OCI-LY3 (cell line): Measurements from ENCODE around the gene PCSK6.

Experiments
- H2AFZ ChIP-seq: fragments of 200-600, 300-600 bp; shearing (Covaris generic); 2 replicates; pipeline ENCODE4 v1.6.0; 2014; ENCODE audit warnings: antibody characterized with exemption, low read depth, low read length
- H3K27ac ChIP-seq: fragments of 200-600, 300-600 bp; sonication (generic); 2 replicates; pipeline ENCODE4 v1.5.1; 2014; ENCODE audit warnings: mild to moderate bottlenecking, low read length, moderate library complexity, mixed read lengths
- H3K27me3 ChIP-seq: fragments of 200-600, 300-600 bp; sonication (generic); 2 replicates; pipeline ENCODE4 v1.6.1; 2014; ENCODE audit warnings: low read depth, low read length, mixed read lengths
- H3K36me3 ChIP-seq: fragments of 200-600, 300-600 bp; sonication (generic); replicated peaks from 2 replicates; pipeline ENCODE3; 2014; ENCODE audit warnings: low read depth, low read length, mixed read lengths
- H3K4me1 ChIP-seq: fragments of 300-600, 200-600 bp; sonication (generic); 2 replicates; pipeline ENCODE4 v1.6.1; 2014; ENCODE audit warnings: low read length, mixed read lengths
- H3K4me2 ChIP-seq: fragments of 200-600, 300-600 bp; sonication (generic); 2 replicates; pipeline ENCODE4 v1.6.1; 2014; ENCODE audit warnings: low read length, mixed read lengths
- H3K4me3 ChIP-seq: fragments of 300-600, 200-600 bp; sonication (generic); 2 replicates; pipeline ENCODE4 v1.5.1; 2014; ENCODE audit warnings: antibody characterized with exemption, mild to moderate bottlenecking, low read length, moderate library complexity
- H3K79me2 ChIP-seq: fragments of 300-600, 200-600 bp; shearing (Covaris generic); 2 replicates; pipeline ENCODE4 v1.6.1; 2014; ENCODE audit warnings: mild to moderate bottlenecking, low read length, mixed read lengths
- H3K9ac ChIP-seq: fragments of 300-600, 200-600 bp; shearing (Covaris generic); 2 replicates; pipeline ENCODE4 v1.6.0; 2014; ENCODE audit warnings: mild to moderate bottlenecking, low read length, moderate library complexity
- H3K9me3 ChIP-seq: fragments of 200-600, 300-600 bp; shearing (Covaris generic); 2 replicates; pipeline ENCODE4 v1.6.1; 2014; ENCODE audit warnings: low read length, mixed read lengths; ENCODE audit not compliant: insufficient read depth
- H4K20me1 ChIP-seq: fragments of 200-600, 300-600 bp; sonication (generic); 2 replicates; pipeline ENCODE4 v1.6.1; 2016; ENCODE audit warnings: low read length, mixed read lengths; ENCODE audit not compliant: insufficient read depth
- CTCF ChIP-seq: fragments of 200-600, 300-600 bp; sonication (generic); IDR thresholded peaks from 2 replicates; pipeline ENCODE4 v1.5.1; 2014; ENCODE audit warnings: antibody characterized with exemption, low read length, low read depth
- EZH2phosphoT487 ChIP-seq: fragments of 200-600 bp; shearing (Covaris generic); IDR thresholded peaks from 2 replicates; pipeline ENCODE4 v1.6.1; 2018; ENCODE audit warnings: antibody characterized with exemption, mixed run types, low read depth

The PCSK6 gene

GRCh38 chr15:101533371-101534140, 44.0 kb upstream of the PCSK6 start:
- no peaks in the 10 kb centered on the region for H3K79me2 ChIP-seq
- no peak overlapping the region for H2AFZ ChIP-seq
- H4K20me1 ChIP-seq, result no peaks in the 10 kb centered on the region
- no peak overlapping the region for H3K4me3 ChIP-seq
- no peak for TF ChIP-seq EZH2phosphoT487
- TF ChIP-seq CTCF, result no peak
- H3K27me3 ChIP-seq, result peaks cover 17% of the 10 kb centered on the region
- no peaks in the 10 kb centered on the region for H3K9me3 ChIP-seq
- H3K36me3 ChIP-seq, result no peaks in the 10 kb centered on the region
- H3K4me2 ChIP-seq, result no peak overlapping the region
- H3K4me1 ChIP-seq, result no peaks in the 10 kb centered on the region; the same call in 1 of the 2 replicates
- H3K9ac ChIP-seq, result no peak overlapping the region
- no peak overlapping the region for H3K27ac ChIP-seq

- TF ChIP-seq CTCF (no peak), EZH2phosphoT487 (no peak)
- Histone ChIP-seq H4K20me1 (no peaks in the 10 kb centered on the region), H2AFZ (no peak overlapping the region), H3K79me2 (no peaks in the 10 kb centered on the region), H3K27ac (no peak overlapping the region), H3K9ac (no peak overlapping the region), H3K36me3 (no peaks in the 10 kb centered on the region), H3K9me3 (no peaks in the 10 kb centered on the region), H3K27me3 (peaks cover 17% of the 10 kb centered on the region), H3K4me2 (no peak overlapping the region), H3K4me3 (no peak overlapping the region), H3K4me1 (no peaks in the 10 kb centered on the region; the same call in 1 of the 2 replicates)
Observed at GRCh38 chr15:101532865-101533264, 43.4 kb upstream of the PCSK6 start.

GRCh38 chr15:101531170-101531569, 41.7 kb upstream of the PCSK6 start:
- Histone ChIP-seq H2AFZ (no peak overlapping the region), H3K27ac (no peak overlapping the region), H3K9me3 (no peaks in the 10 kb centered on the region), H3K4me2 (no peak overlapping the region), H3K9ac (no peak overlapping the region), H3K4me1 (no peaks in the 10 kb centered on the region; the same call in 1 of the 2 replicates), H3K79me2 (no peaks in the 10 kb centered on the region), H3K36me3 (no peaks in the 10 kb centered on the region), H3K4me3 (no peak overlapping the region), H4K20me1 (no peaks in the 10 kb centered on the region), H3K27me3 (peaks cover 26% of the 10 kb centered on the region)
- TF ChIP-seq EZH2phosphoT487, result no peak
- TF ChIP-seq CTCF, result no peak

GRCh38 chr15:101530224-101530958, 40.9 kb upstream of the PCSK6 start:
- H3K4me2 ChIP-seq, result no peak overlapping the region
- no peaks in the 10 kb centered on the region for H3K79me2 ChIP-seq
- no peaks in the 10 kb centered on the region for H3K9me3 ChIP-seq
- H3K36me3 ChIP-seq, result no peaks in the 10 kb centered on the region
- no peak overlapping the region for H3K9ac ChIP-seq
- no peak overlapping the region for H2AFZ ChIP-seq
- H3K27me3 ChIP-seq, result peaks cover 28% of the 10 kb centered on the region
- no peaks in the 10 kb centered on the region; the same call in 1 of the 2 replicates for H3K4me1 ChIP-seq
- H4K20me1 ChIP-seq, result no peaks in the 10 kb centered on the region
- H3K27ac ChIP-seq, result no peak overlapping the region
- H3K4me3 ChIP-seq, result no peak overlapping the region
- no peak for TF ChIP-seq EZH2phosphoT487
- TF ChIP-seq CTCF, result no peak
